Heart left ventricle (tissue), 13 donors: Measurements from ENCODE around the gene GRID2IP.

Experiments used
- POLR2A ChIP-seq, 2 donors: fragments of 450-650 bp; IDR thresholded peaks; one replicate each; pipeline ENCODE4 v1.6.1; 2017; ENCODE audit warnings: antibody characterized with exemption in 2 of 2, mild to moderate bottlenecking in 2 of 2, moderate library complexity in 2 of 2
- TF ChIP-seq, protein P1 (sequence below), 12 donors: fragments of 200-600 bp; sonication (generic) in 4 of 12; IDR thresholded peaks; one replicate each; pipeline versions ENCODE4 v1.5.0 to v1.8.0; 2018 to 2022; ENCODE audit warnings: antibody characterized with exemption in 12 of 12, mild to moderate bottlenecking in 5 of 12
- donor health status: ischemic (EF 13 %, LVEDD 7.1; RV severe dilation, severe dysfunction).
- donor health status: DM: no; HTN: yes; CAD: no.
- donor health status: DM: no; HTN: no; CAD: no.
- donor health status: ischemic (EF 25% LVEDD 6.9; RV normal size, moderate dysfunction).
- donor health status: ischemic (EF 25% LVEDD 5.7; RV mildly dilated, moderate dysfunction).
- donor health status: ischemic (EF 35%, LVEDD 5.7; RV mildly dilated, moderate dysfunction).
- donor health status: nonischemic (EF 11% LVEDD 7.7; RV severe dilation, severe dysfunction).
- donor health status: DM: yes; HTN: yes; CAD: no.
- donor health status: PGD.
- donor health status: ischemic (EF 29% LVEDD 5.4; RV normal size, mild dysfunction).
- donor health status: nonischemic (EF 23%, LVEDD 6.1; RV moderate dilation, normal function).

DNA sequence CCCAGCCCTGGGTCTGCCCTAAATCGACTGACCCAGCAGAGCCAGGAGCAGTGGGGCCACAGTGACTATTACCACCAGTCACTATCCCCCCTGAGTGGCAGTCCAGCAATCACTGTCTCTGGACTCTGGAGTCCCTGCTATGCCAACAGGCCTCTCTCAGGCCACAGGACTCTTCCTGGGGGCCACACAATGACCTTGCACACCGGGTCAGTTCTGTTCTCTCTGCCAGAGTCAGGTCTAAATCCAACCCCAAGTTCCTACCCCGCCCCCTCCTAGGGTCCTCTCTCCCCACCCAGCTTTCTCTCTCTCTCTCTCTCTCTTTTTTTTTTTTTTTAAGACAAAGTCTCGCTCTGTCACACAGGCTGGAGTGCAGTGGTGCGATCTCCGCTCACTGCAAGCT, 21.6 kb downstream of the GRID2IP start:
- TF ChIP-seq, protein P1, sequence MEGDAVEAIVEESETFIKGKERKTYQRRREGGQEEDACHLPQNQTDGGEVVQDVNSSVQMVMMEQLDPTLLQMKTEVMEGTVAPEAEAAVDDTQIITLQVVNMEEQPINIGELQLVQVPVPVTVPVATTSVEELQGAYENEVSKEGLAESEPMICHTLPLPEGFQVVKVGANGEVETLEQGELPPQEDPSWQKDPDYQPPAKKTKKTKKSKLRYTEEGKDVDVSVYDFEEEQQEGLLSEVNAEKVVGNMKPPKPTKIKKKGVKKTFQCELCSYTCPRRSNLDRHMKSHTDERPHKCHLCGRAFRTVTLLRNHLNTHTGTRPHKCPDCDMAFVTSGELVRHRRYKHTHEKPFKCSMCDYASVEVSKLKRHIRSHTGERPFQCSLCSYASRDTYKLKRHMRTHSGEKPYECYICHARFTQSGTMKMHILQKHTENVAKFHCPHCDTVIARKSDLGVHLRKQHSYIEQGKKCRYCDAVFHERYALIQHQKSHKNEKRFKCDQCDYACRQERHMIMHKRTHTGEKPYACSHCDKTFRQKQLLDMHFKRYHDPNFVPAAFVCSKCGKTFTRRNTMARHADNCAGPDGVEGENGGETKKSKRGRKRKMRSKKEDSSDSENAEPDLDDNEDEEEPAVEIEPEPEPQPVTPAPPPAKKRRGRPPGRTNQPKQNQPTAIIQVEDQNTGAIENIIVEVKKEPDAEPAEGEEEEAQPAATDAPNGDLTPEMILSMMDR (IDR thresholded peaks at IDR 0.05), result no peak
- TF ChIP-seq POLR2A (IDR thresholded peaks at IDR 0.05), result no peak
